Measurements from ENCODE around the gene SKAP2. TPM values are rescaled to one million over a fixed set of nuclear protein-coding genes. Genes with fewer than 3 reads are reported as not detected.

Gene SKAP2
- total and polyA plus RNA-seq, 2 experiments from 2014 or later, result 2.5 to 4.4 TPM

- Histone ChIP-seq H3K4me1 (ENCODE audit: insufficient read depth) (peaks cover 5% of the 10 kb centered on the region; the same call in 1 of the 2 replicates), H3K27ac (ENCODE audit: low read depth) (no peak overlapping the region), H2AFZ (no peak overlapping the region), H4K20me1 (replicated peaks; ENCODE audit: insufficient read depth) (no peaks in the 10 kb centered on the region), H3K9me2 (ENCODE audit: insufficient read depth) (no peaks in the 10 kb centered on the region), H3F3A (replicated peaks; ENCODE audit: low read depth) (no peaks in the 10 kb centered on the region), H3K36me3 (ENCODE audit: insufficient read depth) (no peaks in the 10 kb centered on the region), H3K79me2 (replicated peaks; ENCODE audit: insufficient read depth) (no peaks in the 10 kb centered on the region), H3K27me3 (ENCODE audit: insufficient read depth) (no peaks in the 10 kb centered on the region), H3K4me3 (no peak overlapping the region), H3K4me2 (no peak overlapping the region)
- no peaks in the 10 kb centered on the region for H3K36me3 Mint-ChIP-seq (ENCODE audit: low read depth)
- no peak overlapping the region for H3K4me3 Mint-ChIP-seq
- peaks cover 17% of the 10 kb centered on the region for H3K4me1 Mint-ChIP-seq
- H3K27ac Mint-ChIP-seq, result peak overlapping the region; percentile 88; the same call in 1 of the 2 replicates
- H3K9me3 Mint-ChIP-seq, result no peaks in the 10 kb centered on the region
- no peaks in the 10 kb centered on the region for H3K27me3 Mint-ChIP-seq (ENCODE audit: insufficient read depth, low read depth, poor library complexity)
- ATAC-seq (peak; percentile 95), DNase-seq (ENCODE audit: low spot score) (peak; percentile 80)
- TF ChIP-seq EZH2phosphoT487 (IDR thresholded peaks at IDR 0.05; ENCODE audit: unreplicated experiment) (no peak), ZNF114 (CRISPR knock-in tag; IDR thresholded peaks at IDR 0.05) (no peak), CREB1 (CRISPR knock-in tag; IDR thresholded peaks at IDR 0.05; ENCODE audit: low read depth) (no peak), ZNF462 (CRISPR knock-in tag; IDR thresholded peaks at IDR 0.05) (no peak), JUNB (IDR thresholded peaks at IDR 0.05; ENCODE audit: unreplicated experiment) (no peak), NANOG (IDR thresholded peaks at IDR 0.05; ENCODE audit: borderline replicate concordance) (no peak), POLR2AphosphoS5 (IDR thresholded peaks at IDR 0.05; ENCODE audit: low read depth) (no peak), CTCF (conservative IDR thresholded peaks at IDR 0.05; ENCODE audit: low read depth in 2 of 2) (no peak), STAT1 (IDR thresholded peaks at IDR 0.05; ENCODE audit: unreplicated experiment) (no peak), ZNF331 (CRISPR knock-in tag; IDR thresholded peaks at IDR 0.05; ENCODE audit: low read depth) (no peak), EZH2 (IDR thresholded peaks at IDR 0.05; ENCODE audit: low read depth, unreplicated experiment) (no peak)
- TF ChIP-seq, protein P1, sequence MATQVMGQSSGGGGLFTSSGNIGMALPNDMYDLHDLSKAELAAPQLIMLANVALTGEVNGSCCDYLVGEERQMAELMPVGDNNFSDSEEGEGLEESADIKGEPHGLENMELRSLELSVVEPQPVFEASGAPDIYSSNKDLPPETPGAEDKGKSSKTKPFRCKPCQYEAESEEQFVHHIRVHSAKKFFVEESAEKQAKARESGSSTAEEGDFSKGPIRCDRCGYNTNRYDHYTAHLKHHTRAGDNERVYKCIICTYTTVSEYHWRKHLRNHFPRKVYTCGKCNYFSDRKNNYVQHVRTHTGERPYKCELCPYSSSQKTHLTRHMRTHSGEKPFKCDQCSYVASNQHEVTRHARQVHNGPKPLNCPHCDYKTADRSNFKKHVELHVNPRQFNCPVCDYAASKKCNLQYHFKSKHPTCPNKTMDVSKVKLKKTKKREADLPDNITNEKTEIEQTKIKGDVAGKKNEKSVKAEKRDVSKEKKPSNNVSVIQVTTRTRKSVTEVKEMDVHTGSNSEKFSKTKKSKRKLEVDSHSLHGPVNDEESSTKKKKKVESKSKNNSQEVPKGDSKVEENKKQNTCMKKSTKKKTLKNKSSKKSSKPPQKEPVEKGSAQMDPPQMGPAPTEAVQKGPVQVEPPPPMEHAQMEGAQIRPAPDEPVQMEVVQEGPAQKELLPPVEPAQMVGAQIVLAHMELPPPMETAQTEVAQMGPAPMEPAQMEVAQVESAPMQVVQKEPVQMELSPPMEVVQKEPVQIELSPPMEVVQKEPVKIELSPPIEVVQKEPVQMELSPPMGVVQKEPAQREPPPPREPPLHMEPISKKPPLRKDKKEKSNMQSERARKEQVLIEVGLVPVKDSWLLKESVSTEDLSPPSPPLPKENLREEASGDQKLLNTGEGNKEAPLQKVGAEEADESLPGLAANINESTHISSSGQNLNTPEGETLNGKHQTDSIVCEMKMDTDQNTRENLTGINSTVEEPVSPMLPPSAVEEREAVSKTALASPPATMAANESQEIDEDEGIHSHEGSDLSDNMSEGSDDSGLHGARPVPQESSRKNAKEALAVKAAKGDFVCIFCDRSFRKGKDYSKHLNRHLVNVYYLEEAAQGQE (IDR thresholded peaks at IDR 0.05; ENCODE audit: unreplicated experiment), result no peak
- TF ChIP-seq, protein P2, sequence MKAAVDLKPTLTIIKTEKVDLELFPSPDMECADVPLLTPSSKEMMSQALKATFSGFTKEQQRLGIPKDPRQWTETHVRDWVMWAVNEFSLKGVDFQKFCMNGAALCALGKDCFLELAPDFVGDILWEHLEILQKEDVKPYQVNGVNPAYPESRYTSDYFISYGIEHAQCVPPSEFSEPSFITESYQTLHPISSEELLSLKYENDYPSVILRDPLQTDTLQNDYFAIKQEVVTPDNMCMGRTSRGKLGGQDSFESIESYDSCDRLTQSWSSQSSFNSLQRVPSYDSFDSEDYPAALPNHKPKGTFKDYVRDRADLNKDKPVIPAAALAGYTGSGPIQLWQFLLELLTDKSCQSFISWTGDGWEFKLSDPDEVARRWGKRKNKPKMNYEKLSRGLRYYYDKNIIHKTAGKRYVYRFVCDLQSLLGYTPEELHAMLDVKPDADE (IDR thresholded peaks at IDR 0.05), result no peak
Observed at GRCh38 chr7:26723129-26723528, 141.3 kb downstream of the SKAP2 start.

Data from GM23338 (cell line).